Astrocyte of the spinal cord (primary cell): ENCODE measurements around the gene CPT1A.

ENCODE experiments used
- DNase-seq: peaks from one replicate; pipeline ENCODE4 v3.0.0; 2011; ENCODE audit warnings: low read depth, low spot score
- H3K4me3 ChIP-seq: 2 replicates; pipeline ENCODE4 v1.5.1; 2011; ENCODE audit warnings: low read depth, mild to moderate bottlenecking, low read length, moderate library complexity
- CTCF ChIP-seq: IDR thresholded peaks from 2 replicates; pipeline ENCODE4 v1.5.1; 2012; ENCODE audit warnings: low read depth, mild to moderate bottlenecking, low read length, inconsistent platforms
- in situ Hi-C: cut with HindIII; loops from 2 replicates; pipeline ENCODE4 v1.10.0; 2017; ENCODE audit warnings: low sequenced_read_pairs

CPT1A gene

GRCh38 chr11:68735125-68735524 lies 106.6 kb downstream of the CPT1A start:
- H3K4me3 ChIP-seq = no peak overlapping the region
- in situ Hi-C loops = no loop called here
- no peak for DNase-seq
- TF ChIP-seq CTCF = no peak

- no peak overlapping the region for H3K4me3 ChIP-seq
- TF ChIP-seq CTCF = no peak
- in situ Hi-C loops = no loop called here
- DNase-seq = no peak
Observed at GRCh38 chr11:68734111-68734510, 107.6 kb downstream of the CPT1A start.

GRCh38 chr11:68727783-68728182 lies 113.9 kb downstream of the CPT1A start:
- in situ Hi-C loops = no loop called here
- peak; percentile 21 for TF ChIP-seq CTCF
- peak; percentile 10 for DNase-seq
- no peak overlapping the region for H3K4me3 ChIP-seq

GRCh38 chr11:68724293-68724692 lies 117.4 kb downstream of the CPT1A start:
- no peak overlapping the region for H3K4me3 ChIP-seq
- DNase-seq = no peak
- in situ Hi-C loops = no loop called here
- TF ChIP-seq CTCF = no peak

- in situ Hi-C loops = no loop called here
- DNase-seq = no peak
- no peak for TF ChIP-seq CTCF
- H3K4me3 ChIP-seq = no peak overlapping the region
Observed at GRCh38 chr11:68722143-68722542, 119.6 kb downstream of the CPT1A start.

- TF ChIP-seq CTCF = no peak
- DNase-seq = no peak
- in situ Hi-C loops = no loop called here
- no peak overlapping the region for H3K4me3 ChIP-seq
Observed at GRCh38 chr11:68721075-68721474, 120.6 kb downstream of the CPT1A start.
